Glomerular visceral epithelial cell (primary cell): Measurements from ENCODE around the gene ZBTB25.

ENCODE experiments used
- DNase-seq: peaks from one replicate; pipeline ENCODE4 v3.0.0-alpha.2; 2016; ENCODE audit errors: extremely low spot score

Gene ZBTB25

GRCh38 chr14:64515053-64515452 lies 11.4 kb upstream of the ZBTB25 start:
- no peak for DNase-seq

- DNase-seq = no peak
Measured at GRCh38 chr14:64513271-64513670, 9.6 kb upstream of the ZBTB25 start.

GRCh38 chr14:64510825-64511671 lies 7.4 kb upstream of the ZBTB25 start:
- DNase-seq = peak; percentile 66

- DNase-seq = no peak
Measured at GRCh38 chr14:64509036-64509435, 5.4 kb upstream of the ZBTB25 start.

- no peak for DNase-seq
Measured at GRCh38 chr14:64508215-64508776, 4.7 kb upstream of the ZBTB25 start.

GRCh38 chr14:64507376-64508156 lies 3.9 kb upstream of the ZBTB25 start:
- peak; percentile 16 for DNase-seq

- no peak for DNase-seq
Measured at GRCh38 chr14:64506721-64507120, 3.1 kb upstream of the ZBTB25 start.

- peak; percentile 87 for DNase-seq
Measured at GRCh38 chr14:64504897-64505794, 1.5 kb upstream of the ZBTB25 start.

- peak; percentile 89 for DNase-seq
Measured at GRCh38 chr14:64504310-64504896, 765 bp upstream of the ZBTB25 start, which contains the start of gene ZBTB1. Gene ZBTB1, plus strand, starts transcription at chr14:64504770. Its CDS starts 16,735 bp downstream, at chr14:64521505.

GRCh38 chr14:64502887-64503433 lies 678 bp downstream of the ZBTB25 start:
- peak; percentile 23 for DNase-seq

GRCh38 chr14:64502456-64502855 lies 1.2 kb downstream of the ZBTB25 start:
- peak; percentile 11 for DNase-seq

GRCh38 chr14:64501411-64502171 lies 2.0 kb downstream of the ZBTB25 start:
- DNase-seq = peak; percentile 71

GRCh38 chr14:64500088-64500487 lies 3.5 kb downstream of the ZBTB25 start:
- DNase-seq = no peak

GRCh38 chr14:64496764-64497163 lies 6.9 kb downstream of the ZBTB25 start:
- no peak for DNase-seq

- DNase-seq = no peak
Measured at GRCh38 chr14:64495252-64495651, 8.4 kb downstream of the ZBTB25 start.

GRCh38 chr14:64493455-64493854 lies 10.2 kb downstream of the ZBTB25 start:
- no peak for DNase-seq

- DNase-seq = no peak
Measured at GRCh38 chr14:64491637-64492036, 12.0 kb downstream of the ZBTB25 start.

- no peak for DNase-seq
Measured at GRCh38 chr14:64488590-64489099, 15.0 kb downstream of the ZBTB25 start.

GRCh38 chr14:64478634-64479250 lies 24.9 kb downstream of the ZBTB25 start:
- peak; percentile 33 for DNase-seq
